H1 (cell line): ENCODE data around the gene FBXO17. TPM values are rescaled to one million over a fixed set of nuclear protein-coding genes. Genes with fewer than 3 reads are reported as not detected.

Source experiments
- CTCF ChIA-PET: fragments of 300-600 bp; sonication (Branson Sonifier 250); formaldehyde crosslinking; loops from one replicate; lab custom pipeline; 2021; ENCODE audit not compliant: partially characterized antibody; lab: Charles Lee
- POLR2A ChIA-PET: fragments of 300-600 bp; sonication (Branson Sonifier 250); formaldehyde crosslinking; loops from one replicate; lab custom pipeline; 2021; ENCODE audit warnings: inconsistent platforms; ENCODE audit not compliant: partially characterized antibody; lab: Charles Lee
- DNase-seq, 2 experiments: peaks; one replicate each; pipeline versions ENCODE4 v3.0.0 to v3.0.0-alpha.2; 2010 to 2022; ENCODE audit warnings: low spot score in 2 of 2, low read depth in 1 of 2, mixed read lengths in 1 of 2
- FAIRE-seq: peaks from 2 replicates; lab custom pipeline; 2011; peaks lifted over from hg19 to GRCh38; lab: Jason Lieb, UNC
- H2AFZ ChIP-seq: 2 replicates; pipeline ENCODE4 v1.8.1; 2012; ENCODE audit warnings: low read length, inconsistent platforms
- H2AK5ac ChIP-seq: 2 replicates; pipeline ENCODE4 v1.6.1; 2013; ENCODE audit warnings: low read depth, low read length
- H2BK120ac ChIP-seq: replicated peaks from 2 replicates; pipeline ENCODE3; 2013; ENCODE audit warnings: low read depth, low read length, inconsistent platforms
- H2BK12ac ChIP-seq: 2 replicates; pipeline ENCODE4 v1.6.1; 2013; ENCODE audit warnings: low read depth, low read length
- H2BK15ac ChIP-seq: 2 replicates; pipeline ENCODE4 v1.6.1; 2013; ENCODE audit warnings: low read length
- H2BK20ac ChIP-seq: 2 replicates; pipeline ENCODE4 v1.6.1; 2013; ENCODE audit warnings: low read length
- H2BK5ac ChIP-seq: 2 replicates; pipeline ENCODE4 v1.6.1; 2013; ENCODE audit warnings: low read depth, low read length
- H3K14ac ChIP-seq: 2 replicates; pipeline ENCODE4 v1.6.1; 2013; ENCODE audit warnings: inconsistent platforms; ENCODE audit not compliant: insufficient read length
- H3K18ac ChIP-seq: 2 replicates; pipeline ENCODE4 v1.6.1; 2013; ENCODE audit warnings: low read length; ENCODE audit errors: extremely low read depth
- H3K23ac ChIP-seq: 2 replicates; pipeline ENCODE4 v1.6.1; 2013; ENCODE audit warnings: inconsistent platforms; ENCODE audit not compliant: insufficient read length
- H3K23me2 ChIP-seq: 2 replicates; pipeline ENCODE4 v1.6.1; 2013; ENCODE audit warnings: low read depth, low read length
- H3K27ac ChIP-seq: 2 replicates; pipeline ENCODE4 v1.6.1; 2011; ENCODE audit warnings: low read depth, low read length, inconsistent platforms
- H3K27me3 ChIP-seq, 4 experiments: replicated peaks in 1 of 4; 1 replicate in 1 of 4; 2 replicates in 3 of 4; pipeline versions ENCODE4 v1.6.1 to v1.8.1; 2011 to 2013; ENCODE audit warnings: low read length in 3 of 4, mild to moderate bottlenecking in 3 of 4, inconsistent platforms in 2 of 4, mixed read lengths in 2 of 4, moderate library complexity in 1 of 4; ENCODE audit not compliant: control insufficient read depth in 3 of 4, insufficient read depth in 3 of 4; ENCODE audit errors: extremely low read depth in 1 of 4
- H3K36me3 ChIP-seq, 4 experiments: 2 replicates each; pipeline versions ENCODE4 v1.6.1 to v1.8.1; 2011 to 2013; ENCODE audit warnings: mild to moderate bottlenecking in 4 of 4, low read length in 3 of 4, moderate library complexity in 2 of 4, control low read depth in 1 of 4, inconsistent platforms in 1 of 4; ENCODE audit not compliant: insufficient read depth in 4 of 4, control insufficient read depth in 2 of 4
- H3K4ac ChIP-seq: replicated peaks from 2 replicates; pipeline ENCODE3; 2013; ENCODE audit warnings: low read length, low read depth, mixed read lengths, inconsistent platforms; ENCODE audit not compliant: insufficient read length
- H3K4me1 ChIP-seq, 4 experiments: replicated peaks in 1 of 4; 1 replicate in 1 of 4; 2 replicates in 3 of 4; pipeline versions ENCODE4 v1.6.1 to v1.8.1; 2011 to 2013; ENCODE audit warnings: low read length in 3 of 4, inconsistent platforms in 2 of 4, mixed read lengths in 1 of 4; ENCODE audit not compliant: insufficient read depth in 4 of 4, control insufficient read depth in 3 of 4
- H3K4me2 ChIP-seq, 2 experiments: 2 replicates each; pipeline versions ENCODE4 v1.6.1 to v1.8.1; 2011 to 2013; ENCODE audit warnings: low read depth in 2 of 2, low read length in 2 of 2, control low read depth in 1 of 2, inconsistent platforms in 1 of 2, mild to moderate bottlenecking in 1 of 2; ENCODE audit not compliant: insufficient read depth in 1 of 2
- H3K4me3 ChIP-seq, 4 experiments: fragments of 200-600, 300-600 bp in 1 of 4; sonication (generic), shearing (Covaris generic), sonication (Bioruptor Twin) in 1 of 4; 2 replicates each; pipeline versions ENCODE4 v1.5.1 to v1.8.1; 2011 to 2016; ENCODE audit warnings: low read length in 4 of 4, low read depth in 3 of 4, control low read depth in 2 of 4, inconsistent platforms in 2 of 4, mild to moderate bottlenecking in 2 of 4, mixed read lengths in 1 of 4, moderate library complexity in 1 of 4; ENCODE audit not compliant: insufficient read depth in 2 of 4; ENCODE audit errors: extremely low read depth in 1 of 4
- H3K56ac ChIP-seq: replicated peaks from 2 replicates; pipeline ENCODE3; 2013; ENCODE audit warnings: low read depth, mild to moderate bottlenecking, mixed read lengths, low read length, inconsistent platforms; ENCODE audit not compliant: insufficient read length
- H3K79me1 ChIP-seq: 2 replicates; pipeline ENCODE4 v1.6.1; 2013; ENCODE audit warnings: low read depth, low read length, control low read depth
- H3K79me2 ChIP-seq, 2 experiments: 2 replicates each; pipeline versions ENCODE4 v1.6.1 to v1.8.1; 2012 to 2013; ENCODE audit warnings: low read length in 2 of 2, mild to moderate bottlenecking in 2 of 2, inconsistent platforms in 1 of 2; ENCODE audit not compliant: insufficient read depth in 2 of 2, control insufficient read depth in 1 of 2
- H3K9ac ChIP-seq, 4 experiments: replicated peaks in 1 of 4; 1 replicate in 1 of 4; 2 replicates in 3 of 4; pipeline versions ENCODE4 v1.6.1 to v1.8.1; 2011 to 2013; ENCODE audit warnings: low read depth in 3 of 4, low read length in 3 of 4, control low read depth in 2 of 4, mild to moderate bottlenecking in 2 of 4, moderate library complexity in 2 of 4, inconsistent platforms in 1 of 4; ENCODE audit errors: extremely low read depth in 1 of 4
- H3K9me3 ChIP-seq, 2 experiments: 2 replicates each; pipeline versions ENCODE4 v1.6.1 to v1.8.1; 2012 to 2013; ENCODE audit warnings: mild to moderate bottlenecking in 2 of 2, moderate library complexity in 2 of 2, control low read depth in 1 of 2, inconsistent platforms in 1 of 2, low read depth in 1 of 2, low read length in 1 of 2, mixed read lengths in 1 of 2; ENCODE audit not compliant: insufficient read depth in 2 of 2
- H4K20me1 ChIP-seq, 2 experiments: replicated peaks in 1 of 2; 2 replicates each; pipeline versions ENCODE3 to v1.8.1; 2011 to 2013; ENCODE audit warnings: inconsistent platforms in 2 of 2, low read length in 2 of 2, mild to moderate bottlenecking in 1 of 2; ENCODE audit not compliant: insufficient read depth in 2 of 2, control insufficient read depth in 1 of 2
- H4K5ac ChIP-seq: 2 replicates; pipeline ENCODE4 v1.6.1; 2013; ENCODE audit warnings: low read length, low read depth, mixed read lengths, inconsistent platforms; ENCODE audit not compliant: insufficient read length
- H4K8ac ChIP-seq: 2 replicates; pipeline ENCODE4 v1.8.0; 2013; ENCODE audit warnings: mild to moderate bottlenecking, moderate library complexity, low read length, inconsistent platforms; ENCODE audit not compliant: insufficient read depth; ENCODE audit errors: extremely low read depth
- H4K91ac ChIP-seq: replicated peaks from 2 replicates; pipeline ENCODE3; 2013; ENCODE audit warnings: low read length, mixed read lengths, inconsistent platforms; ENCODE audit not compliant: insufficient read length
- BRCA1 ChIP-seq: IDR thresholded peaks from 2 replicates; pipeline ENCODE4 v1.6.1; 2012; ENCODE audit warnings: low read depth, low read length, improper control_type of control experiment
- CBX5 ChIP-seq: fragments of 300-800, 300-1000 bp; sonication (generic); IDR thresholded peaks from 2 replicates; pipeline ENCODE4 v1.7.1; 2016; ENCODE audit warnings: antibody characterized with exemption, low read length, low read depth
- CEBPB ChIP-seq: IDR thresholded peaks from 2 replicates; pipeline ENCODE4 v1.6.1; 2012; ENCODE audit warnings: low read depth, low read length
- CTCF ChIP-seq, 3 experiments: IDR thresholded peaks; 1 replicate in 2 of 3; 2 replicates in 1 of 3; pipeline versions ENCODE4 v1.5.1 to v1.6.1; 2011; ENCODE audit warnings: low read length in 3 of 3, mild to moderate bottlenecking in 3 of 3, inconsistent platforms in 2 of 3, low read depth in 1 of 3, moderate library complexity in 1 of 3; ENCODE audit not compliant: insufficient read depth in 1 of 3; ENCODE audit errors: control extremely low read depth in 1 of 3
- HDAC2 ChIP-seq, 2 experiments: fragments of 300-600 bp in 1 of 2; sonication (generic) in 1 of 2; IDR thresholded peaks; 2 replicates each; pipeline ENCODE4 v1.6.1; 2011 to 2012; ENCODE audit warnings: low read depth in 2 of 2, low read length in 2 of 2, mild to moderate bottlenecking in 2 of 2, moderate library complexity in 2 of 2, borderline replicate concordance in 1 of 2, inconsistent platforms in 1 of 2
- JUND ChIP-seq: IDR thresholded peaks from 2 replicates; pipeline ENCODE4 v1.6.1; 2011; ENCODE audit warnings: mild to moderate bottlenecking, improper control_type of control experiment, low read length
- YY1 ChIP-seq: IDR thresholded peaks from 2 replicates; pipeline ENCODE4 v1.6.1; 2011; ENCODE audit warnings: low read depth, mild to moderate bottlenecking, low read length
- WGBS, 2 experiments: shearing (Covaris generic) in 1 of 2; methylation state at CpG; one replicate each; pipeline versions ENCODE4 v1.1.6 to v1.1.7; 2013 to 2015; ENCODE audit warnings: low lambda C conversion rate in 2 of 2, mixed read lengths in 2 of 2, inconsistent platforms in 1 of 2, low coverage in 1 of 2, missing lambda C conversion rate in 1 of 2; ENCODE audit not compliant: insufficient replicate concordance in 2 of 2, insufficient coverage in 1 of 2, insufficient read length in 1 of 2; ENCODE audit errors: extremely low coverage in 1 of 2, missing lambda C conversion rate in 1 of 2; 5-methylcytosine and 5-hydroxymethylcytosine counted together
- polyA plus RNA-seq, 7 experiments: library from polyadenylated mRNA; depleted of rRNA in 3 of 7; stranded (reverse) in 5 of 7; unstranded in 2 of 7; fragments of >200 nt in 5 of 7; fragments of 200-250 nt in 2 of 7; gene quantifications; 1 replicate in 5 of 7; 2 replicates in 1 of 7; 4 replicates in 1 of 7; pipeline versions ENCODE4 v1.2.1 to v1.2.3, GENCODE V29; 2011 to 2013; ENCODE audit warnings: missing spikeins in 2 of 7, mixed read lengths in 2 of 7
- total RNA-seq: library from RNA; stranded (reverse); fragmentation: NEBNext Ultra II Directional; extraction: Animal tissue kit (Norgen Biotek cat#: 25700); gene quantifications from 2 replicates; pipeline ENCODE4 v1.2.1, GENCODE V29; 2021
- TF ChIP-seq, protein P1 (sequence below): IDR thresholded peaks from 2 replicates; pipeline ENCODE4 v1.6.1; 2011; ENCODE audit warnings: low read length, improper control_type of control experiment

The FBXO17 gene
- total and polyA plus RNA-seq, 2 of the 8 experiments (the other 6 are each of a cell fraction or from before 2014, with no cell fraction given): 11.7 to 15.3 TPM

DNA sequence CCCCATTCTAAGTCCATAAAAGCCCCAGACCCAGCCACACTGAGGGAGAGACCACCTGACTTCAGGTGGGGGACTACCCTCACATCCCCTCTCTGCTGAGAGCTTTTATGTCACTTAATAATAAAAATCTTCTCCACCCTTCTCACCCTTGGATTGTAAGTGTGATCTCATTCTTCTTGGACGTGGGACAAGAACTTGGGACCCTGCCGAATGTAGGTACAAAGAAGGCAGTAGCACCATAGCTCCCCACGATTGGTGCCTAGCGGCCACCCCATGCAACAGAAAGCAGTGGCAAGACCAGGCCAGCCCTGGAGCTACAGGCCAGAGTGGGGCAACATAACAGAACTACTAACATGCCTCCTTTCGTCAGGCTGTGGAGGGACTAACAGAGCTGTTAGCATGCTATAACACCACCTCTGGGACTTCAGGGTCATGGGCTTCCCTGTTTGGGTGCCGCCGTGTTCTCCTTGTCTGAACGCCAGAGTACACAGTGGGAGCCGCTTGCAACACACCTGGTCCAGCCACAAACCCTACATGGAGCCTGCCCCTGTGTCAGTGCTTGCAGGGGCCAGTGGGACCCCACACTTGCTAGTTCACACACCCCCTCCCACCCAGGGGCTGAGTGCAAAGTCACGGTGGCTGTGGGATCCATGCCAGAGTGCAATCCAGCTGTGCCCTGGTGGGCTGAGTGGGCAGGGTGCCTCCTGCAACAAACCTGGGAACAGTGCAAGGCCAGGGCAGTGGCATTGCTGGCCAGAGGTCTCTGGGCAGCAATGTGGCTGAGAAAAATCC lies 5.2 kb upstream of the FBXO17 start:
- POLR2A ChIA-PET: interaction anchor here (0.9 to 1.6 kb wide), 2 partner anchors 11 to 30 kb away, joined by 3 read pairs; no protein-coding TSS in a partner anchor
- 0 out of 2 replicates have a peak, but pooled peaks cover 5% of the 10 kb centered on the region for H3K23me2 ChIP-seq
- H3K79me1 ChIP-seq: no peaks in the 10 kb centered on the region
- no peak for FAIRE-seq
- H3K18ac ChIP-seq: no peak overlapping the region
- H2AK5ac ChIP-seq: no peak overlapping the region
- no peak overlapping the region for H2BK20ac ChIP-seq
- peaks cover 0 to 7% (median 3%) of the 10 kb centered on the region in 4 experiments; a peak in 3 of 7 replicates for H3K4me1 ChIP-seq
- H2BK12ac ChIP-seq: no peak overlapping the region
- H4K8ac ChIP-seq: no peak overlapping the region
- H3K56ac ChIP-seq: no peak overlapping the region
- 86% methylated on average over 10 of the region's 10 CpGs; no CpG with 5 or more reads in 1 of the 2 experiments for WGBS, 2 experiments
- no peaks in the 10 kb centered on the region for H3K36me3 ChIP-seq
- H3K79me2 ChIP-seq: no peaks in the 10 kb centered on the region
- H3K9ac ChIP-seq: no peak overlapping the region
- peak overlapping the region; percentile 39; the same call in 1 of the 2 replicates for H2AFZ ChIP-seq
- no peak overlapping the region for H2BK15ac ChIP-seq
- 0 out of 7 replicates have a peak, but pooled peaks cover 0 to 3% (median 0%) of the 10 kb centered on the region in 4 experiments for H3K27me3 ChIP-seq
- H2BK120ac ChIP-seq: no peak overlapping the region
- no peak overlapping the region for H4K5ac ChIP-seq
- H4K20me1 ChIP-seq: no peaks in the 10 kb centered on the region
- no peak overlapping the region for H3K4ac ChIP-seq
- H3K4me2 ChIP-seq: no peak overlapping the region
- H3K23ac ChIP-seq: no peak overlapping the region
- H3K14ac ChIP-seq: no peak overlapping the region
- no peak overlapping the region for H3K4me3 ChIP-seq
- peak overlapping the region; percentile 39 for H4K91ac ChIP-seq
- DNase-seq: no peak
- H3K27ac ChIP-seq: no peak overlapping the region
- no peak overlapping the region for H2BK5ac ChIP-seq
- no peaks in the 10 kb centered on the region for H3K9me3 ChIP-seq
- CTCF ChIA-PET: interaction anchor here (0.5 to 0.8 kb wide), 3 partner anchors 26 to 152 kb away, joined by 3 to 4 read pairs (median 3); no protein-coding TSS in a partner anchor
- TF ChIP-seq, protein P1, sequence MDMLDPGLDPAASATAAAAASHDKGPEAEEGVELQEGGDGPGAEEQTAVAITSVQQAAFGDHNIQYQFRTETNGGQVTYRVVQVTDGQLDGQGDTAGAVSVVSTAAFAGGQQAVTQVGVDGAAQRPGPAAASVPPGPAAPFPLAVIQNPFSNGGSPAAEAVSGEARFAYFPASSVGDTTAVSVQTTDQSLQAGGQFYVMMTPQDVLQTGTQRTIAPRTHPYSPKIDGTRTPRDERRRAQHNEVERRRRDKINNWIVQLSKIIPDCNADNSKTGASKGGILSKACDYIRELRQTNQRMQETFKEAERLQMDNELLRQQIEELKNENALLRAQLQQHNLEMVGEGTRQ: no peak
- TF ChIP-seq BRCA1 (no peak), YY1 (no peak), CEBPB (no peak), CBX5 (no peak), HDAC2 (IDR thresholded peaks at IDR 0.05; ENCODE audit: borderline replicate concordance in 1 of 2, low read depth in 2 of 2, low read length in 2 of 2) (no peak), CTCF (IDR thresholded peaks at IDR 0.05; ENCODE audit: control extremely low read depth in 1 of 3, insufficient read depth in 1 of 3, low read depth in 1 of 3, low read length in 3 of 3) (no peak), JUND (no peak)
